ENCODE measurements around the gene CDKL4.
"Not testable (repeated sequence)": the region's sequence is repeated elsewhere in the genome, so short reads cannot be mapped to it uniquely, and the experiment has no call there.

The CDKL4 gene

GRCh38 chr2:39140948-39141333 is 102.8 kb downstream of the CDKL4 start:
- DNase-seq: not testable (repeated sequence)

- DNase-seq: no peak
Observed at GRCh38 chr2:39140322-39140847, 103.4 kb downstream of the CDKL4 start.

DNA sequence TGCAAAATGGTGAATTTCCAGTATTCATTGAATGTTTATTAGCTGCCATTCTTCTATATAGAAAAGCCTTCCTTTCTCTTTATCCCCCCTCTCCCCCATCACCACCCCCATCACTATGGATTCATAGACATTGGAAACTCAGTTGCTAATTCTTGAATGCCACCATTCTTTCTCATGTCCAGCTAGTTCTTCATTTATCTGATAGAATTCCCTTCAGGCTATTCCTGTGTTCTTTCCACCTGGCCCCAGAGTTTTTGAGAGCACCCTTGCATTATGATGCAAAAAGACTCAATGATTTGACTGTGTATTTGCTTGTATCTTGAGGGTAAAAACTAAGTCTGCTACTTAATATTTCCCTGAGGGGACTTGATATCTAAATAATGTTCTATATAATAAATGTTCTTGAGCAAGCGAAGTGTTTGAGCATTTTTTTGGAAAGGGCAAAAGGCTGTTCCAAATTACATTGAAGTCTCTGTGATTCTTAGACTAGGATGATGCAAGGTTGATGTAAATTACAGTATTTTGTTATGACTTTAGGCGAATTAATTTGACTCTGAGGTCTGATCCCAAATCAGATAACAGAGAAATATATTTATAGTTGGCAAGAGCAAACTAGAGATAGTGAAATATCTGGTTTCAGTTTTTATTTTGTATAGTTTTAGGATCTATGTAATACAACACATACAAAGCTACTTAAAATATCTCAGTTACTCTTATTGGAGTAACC is 104.1 kb downstream of the CDKL4 start:
- DNase-seq: no peak

DNA sequence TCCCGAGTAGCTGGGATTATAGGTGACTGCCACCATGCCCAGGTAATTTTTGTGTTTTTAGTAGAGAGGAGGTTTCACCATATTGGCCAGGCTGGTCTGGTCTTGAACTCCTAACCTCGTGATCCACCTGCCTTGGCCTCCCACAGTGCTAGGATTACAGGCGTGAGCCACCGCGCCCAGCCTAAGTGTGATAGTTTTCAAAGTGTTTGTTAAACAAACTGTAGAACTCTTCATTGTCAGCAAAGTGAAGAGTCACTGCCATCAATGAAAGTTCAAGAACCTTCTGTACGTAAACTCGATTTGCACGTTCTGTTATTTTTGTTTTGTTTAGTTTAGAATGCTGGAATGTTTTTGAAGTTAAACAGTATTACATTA is 104.9 kb downstream of the CDKL4 start:
- DNase-seq: no peak

- DNase-seq: not testable (repeated sequence)
Observed at GRCh38 chr2:39138187-39138836, 105.5 kb downstream of the CDKL4 start.

- DNase-seq: no peak
Observed at GRCh38 chr2:39136799-39137198, 107.0 kb downstream of the CDKL4 start.

DNA sequence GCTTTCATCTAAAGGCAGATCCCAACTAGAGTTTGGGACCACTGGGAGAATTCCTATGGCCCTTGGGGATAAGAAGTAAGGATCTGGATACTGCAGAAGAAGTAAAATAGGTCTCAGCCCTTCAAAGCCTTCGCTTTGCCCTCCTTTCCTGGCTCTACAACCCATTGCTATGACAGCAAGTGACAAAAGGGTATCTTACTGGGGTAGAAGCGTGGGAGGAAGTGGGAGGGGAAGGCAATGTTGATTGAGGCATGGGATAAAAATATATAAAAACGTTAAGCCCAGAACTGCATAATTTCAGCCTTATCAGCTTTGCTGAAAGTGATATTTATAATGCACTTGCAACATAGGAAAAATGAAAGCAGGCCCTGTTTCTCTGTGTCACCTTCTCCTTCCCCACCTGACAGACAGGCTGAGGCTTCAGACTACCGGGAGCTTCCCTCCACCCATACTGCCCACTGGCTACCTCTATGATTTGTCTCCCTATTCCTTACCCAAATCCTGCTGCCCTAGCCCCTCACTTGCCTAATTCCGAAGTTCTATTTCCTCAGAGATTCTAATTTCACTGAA is 108.0 kb downstream of the CDKL4 start:
- DNase-seq: no peak

DNA sequence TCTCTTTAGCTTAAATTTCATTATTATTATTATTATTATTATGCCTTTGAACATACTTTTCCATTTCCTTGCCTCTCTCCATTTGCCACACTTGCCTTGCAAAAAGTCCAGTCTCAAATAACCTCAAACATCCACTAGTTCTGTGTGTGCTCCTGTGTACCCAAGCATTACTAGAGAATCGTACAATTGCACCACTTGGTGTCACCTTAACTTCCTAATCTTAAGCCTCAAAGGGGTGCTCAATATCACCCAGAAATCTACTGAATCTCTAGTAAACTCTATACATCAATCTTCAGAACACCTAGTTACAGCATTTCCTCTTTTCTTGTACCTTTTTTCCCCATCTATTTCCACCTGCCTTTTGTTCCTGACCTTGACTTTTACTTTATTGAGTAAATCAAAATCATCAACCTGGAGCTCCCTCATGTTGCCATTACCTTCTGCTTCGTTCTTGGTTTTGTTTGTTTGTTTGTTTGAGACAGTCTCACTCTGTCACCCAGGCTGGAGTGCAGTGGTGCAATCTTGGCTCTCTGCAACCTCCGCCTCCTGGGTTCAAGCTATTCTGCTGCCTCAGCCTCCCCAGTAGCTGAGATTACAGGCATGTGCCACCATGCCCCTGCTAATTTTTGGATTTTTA is 110.4 kb downstream of the CDKL4 start:
- DNase-seq: no peak

DNA sequence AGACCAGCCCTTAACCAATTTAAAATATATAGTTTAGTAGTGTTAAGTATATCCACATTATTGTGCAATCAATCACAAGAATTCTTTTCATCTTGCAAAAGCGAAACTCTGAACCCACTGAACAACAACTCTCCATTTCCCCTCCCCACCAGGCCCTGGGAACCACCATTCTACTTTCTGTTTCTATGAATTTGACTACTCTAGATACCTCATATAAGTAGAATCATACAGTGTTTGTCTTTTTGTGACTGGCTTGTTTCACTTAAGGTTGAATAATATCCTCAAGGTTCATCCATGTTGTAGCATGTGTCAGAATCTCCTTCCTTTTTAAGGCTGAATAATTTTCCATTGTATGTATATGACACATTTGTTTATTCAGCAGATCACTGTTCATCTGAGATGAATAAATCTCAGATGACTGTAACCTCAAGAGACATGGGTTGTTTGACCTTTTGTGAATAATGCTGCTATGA is 114.8 kb downstream of the CDKL4 start:
- DNase-seq: peak; percentile 87

GRCh38 chr2:39127973-39128372 is 115.8 kb downstream of the CDKL4 start:
- peak; percentile 83 for DNase-seq
